ENCODE data around the gene POFUT1.

The POFUT1 gene

GRCh38 chr20:32209850-32210605, 2.3 kb downstream of the POFUT1 start:
- H3K27ac ChIP-seq (ENCODE audit: low read depth, low read length) = no peak overlapping the region
- no peak overlapping the region for H3K9ac ChIP-seq (ENCODE audit: low read length)
- H3K4me1 ChIP-seq (ENCODE audit: control insufficient read depth, insufficient read depth, low read length) = peaks cover 16% of the 10 kb centered on the region
- no peaks in the 10 kb centered on the region for H3K9me3 ChIP-seq (ENCODE audit: control insufficient read depth, insufficient read depth, low read depth, low read length)
- H3K27me3 ChIP-seq (ENCODE audit: control insufficient read depth, insufficient read depth, low read length) = no peaks in the 10 kb centered on the region
- H3K36me3 ChIP-seq (ENCODE audit: control insufficient read depth, insufficient read depth, low read length) = peaks cover 37% of the 10 kb centered on the region
- H3K4me3 ChIP-seq (ENCODE audit: low read depth, low read length) = no peak overlapping the region

GRCh38 chr20:32213870-32214269, 6.2 kb downstream of the POFUT1 start:
- no peak overlapping the region for H3K27ac ChIP-seq (ENCODE audit: low read depth, low read length)
- no peak overlapping the region for H3K9ac ChIP-seq (ENCODE audit: low read length)
- H3K4me3 ChIP-seq (ENCODE audit: low read depth, low read length) = no peak overlapping the region
- H3K4me1 ChIP-seq (ENCODE audit: control insufficient read depth, insufficient read depth, low read length) = no peaks in the 10 kb centered on the region
- H3K36me3 ChIP-seq (ENCODE audit: control insufficient read depth, insufficient read depth, low read length) = peaks cover 76% of the 10 kb centered on the region
- no peaks in the 10 kb centered on the region for H3K27me3 ChIP-seq (ENCODE audit: control insufficient read depth, insufficient read depth, low read length)
- no peaks in the 10 kb centered on the region for H3K9me3 ChIP-seq (ENCODE audit: control insufficient read depth, insufficient read depth, low read depth, low read length)

- Histone ChIP-seq H3K9ac (ENCODE audit: low read length) (no peak overlapping the region), H3K27me3 (ENCODE audit: control insufficient read depth, insufficient read depth, low read length) (no peaks in the 10 kb centered on the region), H3K4me3 (ENCODE audit: low read depth, low read length) (no peak overlapping the region), H3K9me3 (ENCODE audit: control insufficient read depth, insufficient read depth, low read depth, low read length) (no peaks in the 10 kb centered on the region), H3K27ac (ENCODE audit: low read depth, low read length) (no peak overlapping the region), H3K36me3 (ENCODE audit: control insufficient read depth, insufficient read depth, low read length) (peaks cover 78% of the 10 kb centered on the region), H3K4me1 (ENCODE audit: control insufficient read depth, insufficient read depth, low read length) (no peaks in the 10 kb centered on the region)
Measured at GRCh38 chr20:32215147-32215546, 7.5 kb downstream of the POFUT1 start.

- H3K9me3 ChIP-seq (ENCODE audit: control insufficient read depth, insufficient read depth, low read depth, low read length) = no peaks in the 10 kb centered on the region
- no peak overlapping the region for H3K4me3 ChIP-seq (ENCODE audit: low read depth, low read length)
- H3K27ac ChIP-seq (ENCODE audit: low read depth, low read length) = no peak overlapping the region
- peaks cover 75% of the 10 kb centered on the region for H3K36me3 ChIP-seq (ENCODE audit: control insufficient read depth, insufficient read depth, low read length)
- no peak overlapping the region for H3K9ac ChIP-seq (ENCODE audit: low read length)
- H3K27me3 ChIP-seq (ENCODE audit: control insufficient read depth, insufficient read depth, low read length) = no peaks in the 10 kb centered on the region
- no peaks in the 10 kb centered on the region for H3K4me1 ChIP-seq (ENCODE audit: control insufficient read depth, insufficient read depth, low read length)
Measured at GRCh38 chr20:32215729-32216128, 8.0 kb downstream of the POFUT1 start.

- Histone ChIP-seq H3K4me1 (ENCODE audit: control insufficient read depth, insufficient read depth, low read length) (no peaks in the 10 kb centered on the region), H3K27me3 (ENCODE audit: control insufficient read depth, insufficient read depth, low read length) (no peaks in the 10 kb centered on the region), H3K9me3 (ENCODE audit: control insufficient read depth, insufficient read depth, low read depth, low read length) (no peaks in the 10 kb centered on the region), H3K4me3 (ENCODE audit: low read depth, low read length) (no peak overlapping the region), H3K27ac (ENCODE audit: low read depth, low read length) (no peak overlapping the region), H3K9ac (ENCODE audit: low read length) (no peak overlapping the region), H3K36me3 (ENCODE audit: control insufficient read depth, insufficient read depth, low read length) (peaks cover 77% of the 10 kb centered on the region)
Measured at GRCh38 chr20:32216179-32217142, 8.8 kb downstream of the POFUT1 start.

- no peak overlapping the region for H3K27ac ChIP-seq (ENCODE audit: low read depth, low read length)
- no peaks in the 10 kb centered on the region for H3K9me3 ChIP-seq (ENCODE audit: control insufficient read depth, insufficient read depth, low read depth, low read length)
- peaks cover 82% of the 10 kb centered on the region for H3K36me3 ChIP-seq (ENCODE audit: control insufficient read depth, insufficient read depth, low read length)
- no peak overlapping the region for H3K9ac ChIP-seq (ENCODE audit: low read length)
- no peaks in the 10 kb centered on the region for H3K4me1 ChIP-seq (ENCODE audit: control insufficient read depth, insufficient read depth, low read length)
- no peaks in the 10 kb centered on the region for H3K27me3 ChIP-seq (ENCODE audit: control insufficient read depth, insufficient read depth, low read length)
- H3K4me3 ChIP-seq (ENCODE audit: low read depth, low read length) = no peak overlapping the region
Measured at GRCh38 chr20:32218156-32218900, 10.6 kb downstream of the POFUT1 start.

- no peak overlapping the region for H3K4me3 ChIP-seq (ENCODE audit: low read depth, low read length)
- no peak overlapping the region for H3K27ac ChIP-seq (ENCODE audit: low read depth, low read length)
- no peaks in the 10 kb centered on the region for H3K9me3 ChIP-seq (ENCODE audit: control insufficient read depth, insufficient read depth, low read depth, low read length)
- H3K27me3 ChIP-seq (ENCODE audit: control insufficient read depth, insufficient read depth, low read length) = no peaks in the 10 kb centered on the region
- peaks cover 77% of the 10 kb centered on the region for H3K36me3 ChIP-seq (ENCODE audit: control insufficient read depth, insufficient read depth, low read length)
- H3K4me1 ChIP-seq (ENCODE audit: control insufficient read depth, insufficient read depth, low read length) = no peaks in the 10 kb centered on the region
- no peak overlapping the region for H3K9ac ChIP-seq (ENCODE audit: low read length)
Measured at GRCh38 chr20:32224463-32224862, 16.8 kb downstream of the POFUT1 start.

- H3K27ac ChIP-seq (ENCODE audit: low read depth, low read length) = no peak overlapping the region
- H3K4me3 ChIP-seq (ENCODE audit: low read depth, low read length) = no peak overlapping the region
- no peaks in the 10 kb centered on the region for H3K4me1 ChIP-seq (ENCODE audit: control insufficient read depth, insufficient read depth, low read length)
- peaks cover 76% of the 10 kb centered on the region for H3K36me3 ChIP-seq (ENCODE audit: control insufficient read depth, insufficient read depth, low read length)
- no peaks in the 10 kb centered on the region for H3K27me3 ChIP-seq (ENCODE audit: control insufficient read depth, insufficient read depth, low read length)
- no peak overlapping the region for H3K9ac ChIP-seq (ENCODE audit: low read length)
- H3K9me3 ChIP-seq (ENCODE audit: control insufficient read depth, insufficient read depth, low read depth, low read length) = no peaks in the 10 kb centered on the region
Measured at GRCh38 chr20:32226391-32226790, 18.7 kb downstream of the POFUT1 start.

GRCh38 chr20:32227306-32227705, 19.6 kb downstream of the POFUT1 start:
- Histone ChIP-seq H3K36me3 (ENCODE audit: control insufficient read depth, insufficient read depth, low read length) (peaks cover 76% of the 10 kb centered on the region), H3K9ac (ENCODE audit: low read length) (no peak overlapping the region), H3K27ac (ENCODE audit: low read depth, low read length) (no peak overlapping the region), H3K4me1 (ENCODE audit: control insufficient read depth, insufficient read depth, low read length) (no peaks in the 10 kb centered on the region), H3K27me3 (ENCODE audit: control insufficient read depth, insufficient read depth, low read length) (no peaks in the 10 kb centered on the region), H3K9me3 (ENCODE audit: control insufficient read depth, insufficient read depth, low read depth, low read length) (no peaks in the 10 kb centered on the region), H3K4me3 (ENCODE audit: low read depth, low read length) (no peak overlapping the region)

GRCh38 chr20:32227744-32228688, 20.3 kb downstream of the POFUT1 start:
- Histone ChIP-seq H3K27ac (ENCODE audit: low read depth, low read length) (no peak overlapping the region), H3K9ac (ENCODE audit: low read length) (peak overlapping the region; percentile 7), H3K27me3 (ENCODE audit: control insufficient read depth, insufficient read depth, low read length) (no peaks in the 10 kb centered on the region), H3K4me1 (ENCODE audit: control insufficient read depth, insufficient read depth, low read length) (no peaks in the 10 kb centered on the region), H3K36me3 (ENCODE audit: control insufficient read depth, insufficient read depth, low read length) (peaks cover 76% of the 10 kb centered on the region), H3K9me3 (ENCODE audit: control insufficient read depth, insufficient read depth, low read depth, low read length) (no peaks in the 10 kb centered on the region), H3K4me3 (ENCODE audit: low read depth, low read length) (no peak overlapping the region)

Data from HUES6 (cell line).